HG03439 (cell line): ENCODE measurements around the gene PKIG.

ENCODE experiments used
- ATAC-seq: cut with Tn5 transposase; IDR thresholded peaks from one replicate; pipeline ENCODE4 v1.9.1; 2021; ENCODE audit warnings: mild to moderate bottlenecking, moderate library complexity; ENCODE audit not compliant: unreplicated experiment

PKIG gene

GRCh38 chr20:44615876-44616603, 33.7 kb downstream of the PKIG start:
- ATAC-seq: no peak

DNA sequence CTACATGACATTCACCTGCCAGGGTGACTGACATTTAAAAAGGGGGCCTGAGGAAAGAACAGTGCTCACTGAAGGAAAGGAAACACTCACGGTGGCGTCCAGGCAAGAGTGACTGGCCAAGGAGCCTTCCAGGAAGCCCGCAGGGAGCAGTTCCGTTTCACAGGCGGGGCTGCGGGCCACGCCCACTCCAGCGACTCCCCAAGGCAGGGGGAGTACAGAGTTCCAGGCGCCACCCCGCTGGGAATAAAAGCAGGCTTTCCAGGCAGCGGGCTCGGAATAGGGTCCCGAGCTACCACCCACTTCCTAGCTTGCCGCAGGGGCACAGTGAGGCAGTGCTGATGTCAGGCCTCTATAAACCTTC, 34.2 kb downstream of the PKIG start:
- ATAC-seq: no peak

DNA sequence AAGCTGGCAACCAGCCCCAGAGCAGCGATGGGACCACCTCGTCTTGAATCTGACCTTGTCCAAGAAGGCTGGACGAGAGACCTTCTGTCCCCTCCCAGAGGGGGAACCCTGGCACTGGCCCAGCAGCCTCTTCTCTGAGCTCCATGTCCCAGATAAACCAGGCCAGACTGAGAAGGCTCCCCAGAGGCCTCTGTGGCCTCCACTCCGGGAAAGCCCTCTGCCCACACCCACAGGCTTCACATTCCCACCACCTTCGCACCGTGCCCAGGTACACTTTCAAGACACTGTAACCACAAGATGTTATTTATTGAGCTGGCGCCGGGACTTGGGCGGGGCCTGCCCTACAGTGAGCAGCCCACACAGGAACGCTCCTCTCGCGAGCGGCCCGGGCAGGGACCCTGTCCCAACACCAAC, 35.9 kb downstream of the PKIG start:
- no peak for ATAC-seq

- ATAC-seq: no peak
Measured at GRCh38 chr20:44619294-44619693, 36.9 kb downstream of the PKIG start.

DNA sequence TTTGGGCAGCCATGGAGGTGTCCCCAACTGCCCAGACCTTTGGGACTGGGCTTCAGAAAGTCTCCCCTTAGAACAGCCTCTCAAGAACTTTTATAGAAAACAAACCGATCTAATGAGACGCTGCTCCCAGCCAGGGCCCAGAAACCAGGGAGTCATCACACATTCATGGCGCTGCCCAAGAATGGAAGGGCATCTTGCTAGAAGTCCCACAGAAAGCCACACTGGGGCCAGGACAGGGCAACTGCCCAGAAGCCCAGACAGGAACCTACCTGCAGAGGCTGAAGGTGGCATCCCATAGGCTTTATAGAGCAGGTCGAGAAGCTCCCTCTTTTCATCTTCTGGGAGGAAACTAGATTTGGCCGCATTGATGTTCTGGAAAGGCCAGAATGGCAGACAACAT, 37.7 kb downstream of the PKIG start:
- ATAC-seq: no peak

GRCh38 chr20:44621325-44621724, 38.9 kb downstream of the PKIG start:
- no peak for ATAC-seq

DNA sequence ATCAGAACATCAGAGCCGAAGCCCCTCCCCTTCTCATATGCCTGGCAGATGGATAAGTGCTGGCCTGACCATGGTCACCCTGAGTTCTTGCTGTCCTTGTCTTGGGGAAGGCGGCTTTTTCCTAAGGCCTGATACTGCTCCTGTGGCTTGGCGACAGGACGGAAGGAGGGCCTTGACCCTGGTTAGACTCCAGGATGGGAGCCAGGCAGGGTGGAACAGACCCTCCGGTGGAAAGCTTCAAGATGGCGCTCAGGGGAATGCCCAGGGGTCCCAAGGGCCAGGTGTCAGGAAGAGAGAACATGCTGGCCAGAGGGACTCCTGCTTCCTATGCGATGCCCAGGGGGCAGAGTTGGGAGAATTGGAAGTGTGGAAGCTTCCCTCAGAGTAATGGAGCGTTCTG, 39.6 kb downstream of the PKIG start:
- no peak for ATAC-seq

DNA sequence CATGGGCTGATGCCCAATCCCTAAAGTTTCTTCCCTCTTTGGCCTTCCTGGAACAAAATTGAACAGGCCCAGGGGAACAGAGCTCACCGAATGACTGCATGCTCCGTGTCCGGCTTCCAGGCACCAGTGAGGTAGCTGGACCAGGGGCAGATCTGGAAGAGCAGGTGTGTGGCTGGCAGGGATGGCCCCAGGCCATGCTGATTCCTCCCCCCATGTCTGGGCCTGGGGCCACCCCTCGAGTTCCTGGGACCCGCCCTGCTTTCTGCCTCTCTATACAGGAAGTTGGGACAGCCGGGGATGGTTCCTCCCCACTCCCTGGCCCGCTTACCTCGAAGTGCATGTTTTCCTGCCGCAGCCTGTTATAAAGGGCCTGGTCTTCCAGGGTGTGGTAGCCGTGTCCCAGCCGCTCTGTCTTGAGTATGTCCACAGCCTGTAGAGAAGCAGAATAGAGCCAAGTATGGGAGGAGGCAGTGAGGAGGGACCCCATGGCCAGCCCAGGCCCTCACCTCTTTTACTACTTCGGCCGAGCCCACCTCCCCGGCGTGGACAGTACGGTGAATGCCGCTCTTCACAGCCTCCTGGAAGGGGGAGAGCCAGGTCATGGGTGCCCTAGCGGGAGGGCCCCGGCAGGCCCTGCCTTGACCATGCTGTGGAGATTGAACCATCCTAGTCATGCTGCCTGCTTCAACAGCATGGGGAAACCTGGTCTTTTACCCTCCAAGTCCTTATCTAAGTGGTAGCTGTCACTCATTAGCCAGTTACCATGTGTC, 40.3 kb downstream of the PKIG start:
- ATAC-seq: no peak

DNA sequence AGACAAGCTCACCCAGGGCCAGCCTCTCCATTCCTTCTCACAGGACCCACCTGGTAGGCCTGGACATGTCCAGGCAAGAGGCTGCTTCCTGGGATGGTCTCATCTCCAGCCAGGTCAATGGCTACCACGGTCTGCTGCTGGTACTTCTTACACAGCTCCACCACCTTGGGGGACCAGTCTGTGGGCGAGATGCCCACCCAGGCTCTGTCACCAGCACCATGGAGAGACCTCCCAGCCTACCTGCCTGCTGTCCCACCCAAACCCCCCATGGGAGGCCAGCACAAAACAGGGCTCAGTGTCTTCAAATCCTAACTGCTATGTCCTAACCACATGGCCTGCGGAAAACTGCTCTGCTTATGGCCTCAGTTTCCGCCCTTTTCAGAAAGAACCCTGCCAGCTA, 41.8 kb downstream of the PKIG start:
- ATAC-seq: no peak

DNA sequence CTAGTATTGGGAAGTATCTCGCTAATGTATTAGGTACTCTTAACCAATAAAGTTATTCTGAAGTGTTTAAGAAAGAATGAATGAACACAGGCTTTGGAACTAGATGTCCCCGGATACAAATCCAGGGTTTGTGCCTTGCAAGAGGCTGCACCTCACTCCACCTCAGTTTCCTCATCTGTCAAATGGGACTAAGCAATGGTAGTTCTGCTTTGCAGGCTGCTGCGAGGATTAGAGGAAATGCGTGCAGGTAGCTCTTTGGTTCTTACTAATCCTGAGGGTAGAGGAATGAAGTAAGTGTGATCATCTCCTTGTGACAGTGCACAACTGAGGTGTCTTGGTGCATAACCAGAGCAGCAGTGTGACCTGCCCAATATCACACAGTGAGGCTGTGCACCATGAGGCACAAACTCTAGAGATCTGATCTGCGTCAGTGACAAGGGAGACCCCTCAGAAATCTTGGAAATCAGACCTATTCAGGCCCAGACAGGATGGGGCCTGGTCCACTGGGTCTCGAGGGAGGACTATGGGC, 42.4 kb downstream of the PKIG start:
- ATAC-seq: no peak

GRCh38 chr20:44625361-44625760, 43.0 kb downstream of the PKIG start:
- no peak for ATAC-seq

- ATAC-seq: no peak
Measured at GRCh38 chr20:44626278-44626677, 43.9 kb downstream of the PKIG start.

DNA sequence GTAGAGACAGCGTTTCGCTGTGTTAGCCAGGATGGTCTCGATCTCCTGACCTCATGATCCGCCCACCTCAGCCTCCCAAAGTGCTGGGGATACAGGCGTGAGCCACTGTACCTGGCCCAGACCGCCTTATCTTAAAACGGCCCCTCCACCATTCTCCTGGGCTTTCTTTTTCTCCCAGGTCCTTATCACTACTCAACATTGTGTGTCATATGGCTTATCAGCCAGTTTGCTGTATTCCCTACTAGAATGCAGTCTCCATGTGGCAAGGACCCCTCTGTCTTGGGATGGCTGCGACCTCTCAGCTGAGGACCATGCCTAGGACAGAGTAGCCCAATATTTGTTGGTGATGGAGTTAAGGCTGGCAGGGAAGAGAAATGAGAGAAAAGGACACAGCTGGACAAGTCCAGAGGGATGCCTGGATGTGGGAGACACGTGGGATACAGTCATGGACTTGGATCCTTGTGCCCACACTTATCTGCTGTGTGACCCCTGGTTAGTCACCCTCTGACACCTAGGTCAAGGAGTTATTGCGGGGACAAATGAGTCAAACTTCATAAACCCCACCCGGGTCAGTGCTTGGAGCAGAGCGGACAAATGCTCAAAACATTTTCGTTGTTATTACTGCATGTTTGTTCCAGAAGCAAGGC, 45.1 kb downstream of the PKIG start:
- no peak for ATAC-seq

- ATAC-seq: no peak
Measured at GRCh38 chr20:44629017-44629385, 46.6 kb downstream of the PKIG start.

- no peak for ATAC-seq
Measured at GRCh38 chr20:44629542-44629941, 47.2 kb downstream of the PKIG start.

DNA sequence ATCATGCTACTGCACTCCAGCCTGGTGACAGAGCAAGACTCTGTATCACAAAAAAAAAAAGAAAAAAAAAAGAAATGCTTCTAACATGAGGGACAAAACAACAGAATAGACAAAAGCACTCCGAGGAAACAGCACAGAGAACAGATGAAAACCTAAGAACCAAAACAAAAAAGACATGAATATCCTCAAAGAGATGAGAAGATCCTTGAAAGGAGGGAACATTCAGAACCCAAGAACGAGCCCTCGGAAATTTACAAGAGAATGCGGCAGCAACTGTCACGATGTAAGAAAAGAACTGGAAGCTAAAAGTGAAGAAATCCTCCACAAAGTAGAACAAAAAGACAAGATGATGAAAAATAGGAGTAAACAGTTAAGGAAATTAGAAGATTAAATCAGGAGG, 47.9 kb downstream of the PKIG start:
- ATAC-seq: no peak

DNA sequence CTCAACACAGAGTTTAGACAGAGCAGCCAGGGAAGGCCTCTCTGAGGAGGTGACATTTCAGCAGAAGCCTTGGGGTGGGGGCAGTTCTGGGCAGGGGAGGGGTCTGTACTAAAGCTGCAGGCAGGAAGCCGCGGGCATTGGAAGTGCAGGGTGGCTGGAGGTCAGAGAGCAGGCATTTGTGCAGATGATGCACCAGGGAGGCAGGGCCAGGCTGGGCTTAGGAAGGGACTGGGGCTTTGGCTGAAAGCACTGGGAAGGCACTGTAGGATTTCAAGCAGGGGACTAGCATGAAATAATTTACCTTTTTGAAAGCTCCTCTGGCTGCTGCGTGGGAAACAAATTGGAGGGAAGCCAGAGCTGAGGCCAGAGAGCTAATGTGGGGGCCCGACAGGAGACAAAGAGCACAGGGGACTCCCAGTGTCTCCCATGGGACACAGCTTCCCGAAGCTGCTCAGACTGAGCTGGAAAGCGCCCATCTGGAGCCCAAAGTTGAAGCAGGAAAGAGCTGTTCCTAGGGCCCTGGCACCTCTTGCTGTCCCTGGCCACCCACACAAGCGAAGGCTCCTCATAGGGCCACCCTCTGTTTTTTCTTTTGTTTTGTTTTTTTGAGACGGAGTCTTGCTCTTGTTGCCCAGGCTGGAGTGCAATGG, 49.8 kb downstream of the PKIG start:
- no peak for ATAC-seq

DNA sequence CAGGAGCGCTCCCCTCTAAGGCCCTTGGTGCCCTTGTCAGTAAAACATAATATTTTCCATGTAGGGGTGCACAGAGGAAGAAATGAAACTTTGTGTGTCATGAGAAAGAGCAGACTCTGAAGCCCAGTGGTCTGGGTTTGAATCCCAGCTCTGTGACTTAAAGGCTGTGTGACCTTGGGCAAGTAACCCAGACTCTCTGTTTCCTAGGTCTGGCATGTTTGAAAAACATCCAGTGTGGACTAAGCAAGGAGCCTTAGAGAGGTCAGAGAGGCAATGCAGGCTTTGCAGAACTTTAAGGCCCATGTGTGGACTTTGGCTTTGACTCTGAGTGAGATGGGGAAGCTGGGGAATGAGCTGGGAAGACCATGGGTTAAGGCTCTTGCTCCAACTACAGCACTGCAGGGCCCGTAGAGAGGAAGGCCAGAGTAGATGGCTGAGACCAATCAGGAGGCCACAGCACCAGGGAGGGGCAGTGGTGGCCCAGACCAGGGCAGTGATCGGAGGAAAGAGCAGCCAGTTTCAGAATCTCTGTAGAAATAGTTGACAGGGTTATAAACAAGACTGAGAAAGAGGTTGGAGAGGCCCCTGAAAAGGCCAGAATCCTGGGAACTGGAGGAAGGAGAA, 50.9 kb downstream of the PKIG start:
- no peak for ATAC-seq

- ATAC-seq: no peak
Measured at GRCh38 chr20:44633872-44634600, 51.7 kb downstream of the PKIG start.

DNA sequence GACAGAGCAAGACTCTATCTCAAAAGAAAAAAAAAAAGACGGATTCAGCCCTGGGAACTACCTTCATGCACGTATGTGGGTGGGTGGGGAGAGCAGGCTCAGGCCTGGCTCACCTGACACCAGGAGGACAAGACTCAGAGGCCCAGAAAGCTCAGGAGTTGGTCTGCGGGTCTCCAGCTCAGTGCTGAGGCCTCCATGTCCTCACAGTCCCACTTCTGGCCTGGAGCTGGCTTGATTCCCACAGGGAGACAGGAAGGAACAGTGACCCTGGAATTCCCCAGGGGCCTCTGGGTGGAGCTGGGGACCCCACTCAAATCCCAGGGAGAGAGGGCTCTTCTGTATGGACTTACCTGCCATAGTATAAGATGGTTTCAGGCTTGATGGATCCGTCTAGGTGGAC, 53.5 kb downstream of the PKIG start:
- ATAC-seq: no peak
